Stomach (tissue), 9 donors: ENCODE data around the gene WDR5. TPM values are rescaled to one million over a fixed set of nuclear protein-coding genes. Genes with fewer than 3 reads are reported as not detected.
A peak's percentile ranks its signal among the peaks of the same experiment; 100 is the strongest.

ENCODE experiments used
- DNase-seq, 2 donors: peaks; one replicate each; pipeline versions ENCODE4 v3.0.0 to v3.0.0-alpha.2; 2013 to 2019
- H3K27ac ChIP-seq, 5 donors: fragments of 200-600 bp in 4 of 5; sonication (generic) in 4 of 5; one replicate each; pipeline ENCODE4 v1.5.1; 2013 to 2019; ENCODE audit warnings: mild to moderate bottlenecking in 1 of 5, moderate library complexity in 1 of 5
- H3K27me3 ChIP-seq, 3 donors: fragments of 200-600 bp; sonication (generic); one replicate each; pipeline ENCODE4 v1.5.1; 2017 to 2019; ENCODE audit warnings: mixed run types in 1 of 3
- H3K36me3 ChIP-seq, 4 donors: fragments of 200-600 bp; sonication (generic); 1 replicate in 3 of 4; 2 replicates in 1 of 4; pipeline ENCODE4 v1.5.1; 2016 to 2019
- H3K4me1 ChIP-seq, 4 donors: fragments of 200-600 bp; sonication (generic); one replicate each; pipeline ENCODE4 v1.5.1; 2016 to 2019
- H3K4me3 ChIP-seq, 4 donors: fragments of 200-600 bp; sonication (generic) in 3 of 4; one replicate each; pipeline ENCODE4 v1.5.1; 2016 to 2019; ENCODE audit warnings: mild to moderate bottlenecking in 1 of 4
- H3K9me3 ChIP-seq, 4 donors: fragments of 200-600 bp; sonication (generic); one replicate each; pipeline ENCODE4 v1.5.1; 2016 to 2019
- EP300 ChIP-seq: sonication (generic); formaldehyde crosslinking; IDR thresholded peaks from one replicate; pipeline ENCODE4 v1.6.1; 2017; ENCODE audit warnings: antibody characterized with exemption
- POLR2A ChIP-seq, 4 donors: fragments of 450-650 bp; IDR thresholded peaks; one replicate each; pipeline ENCODE4 v1.6.1; 2016; ENCODE audit warnings: antibody characterized with exemption in 4 of 4, control low read depth in 2 of 4, mild to moderate bottlenecking in 1 of 4, moderate library complexity in 1 of 4
- POLR2AphosphoS5 ChIP-seq, 3 donors: sonication (generic); formaldehyde crosslinking; IDR thresholded peaks; one replicate each; pipeline ENCODE4 v1.6.1; 2016; ENCODE audit warnings: antibody characterized with exemption in 3 of 3
- WGBS, 5 donors: extraction: QIAGEN DNeasy Blood & Tissue Kit in 3 of 5; methylation state at CpG; one replicate each; pipeline versions ENCODE4 v1.1.5 to v1.1.7; 2013 to 2018; 5-methylcytosine and 5-hydroxymethylcytosine counted together
- intact Hi-C: fragments of 100-400 bp; cut with DNase I; formaldehyde crosslinking; loops from one replicate; pipeline ENCODE4 v1.15.1; 2023; ENCODE audit warnings: low total_unique reads
- polyA plus RNA-seq, 3 donors: library from polyadenylated mRNA; stranded (reverse); fragments of 200-250 nt; gene quantifications; one replicate each; pipeline ENCODE4 v1.2.3, GENCODE V29; 2013
- total RNA-seq, 5 donors: library from RNA; depleted of rRNA; stranded (reverse); fragments of >200 nt; gene quantifications; one replicate each; pipeline versions ENCODE4 v1.1.0 to v1.2.3, GENCODE V29; 2014 to 2016
- TF ChIP-seq, protein P1 (sequence below), 7 experiments: fragments of 450-650 bp in 4 of 7; fragments of 200-600 bp in 3 of 7; sonication (generic) in 3 of 7; IDR thresholded peaks; one replicate each; pipeline ENCODE4 v1.5.1; 2016 to 2019; ENCODE audit warnings: antibody characterized with exemption in 7 of 7, control low read depth in 2 of 7, mild to moderate bottlenecking in 1 of 7
- donor health status: healthy with polysubstance abuse.
- donor health status: Bipolar disorder and iron deficiency.
- donor health status: healthy.

The WDR5 gene
- total and polyA plus RNA-seq, 8 donors, result 2.3 to 22.3 (median 14.1) TPM

DNA sequence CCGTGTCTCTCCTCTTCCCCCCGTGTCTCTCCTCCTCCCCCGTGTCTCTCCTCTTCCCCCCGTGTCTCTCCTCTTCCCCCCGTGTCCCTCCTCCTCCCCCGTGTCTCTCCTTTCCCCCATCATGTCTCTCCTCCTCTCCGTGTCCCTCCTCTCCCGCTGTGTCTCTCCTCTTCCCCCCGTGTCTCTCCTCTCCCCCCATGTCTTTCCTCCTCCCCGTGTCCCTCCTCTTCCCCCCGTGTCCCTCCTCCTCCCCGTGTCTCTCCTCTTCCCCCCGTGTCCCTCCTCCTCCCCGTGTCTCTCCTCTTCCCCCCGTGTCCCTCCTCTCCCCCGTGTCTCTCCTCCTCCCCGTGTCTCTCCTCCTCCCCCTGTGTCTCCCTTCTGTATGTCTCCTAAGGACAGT lies 41.3 kb downstream of the WDR5 start:
- Histone ChIP-seq H3K36me3 (no peaks in the 10 kb centered on the region), H3K9me3 (no peaks in the 10 kb centered on the region), H3K27me3 (peaks cover 0 to 64% (median 27%) of the 10 kb centered on the region in 3 donors), H3K4me3 (no peak overlapping the region), H3K27ac (no peak overlapping the region), H3K4me1 (peaks cover 15 to 38% (median 27%) of the 10 kb centered on the region in 4 donors)
- DNase-seq, result no peak
- no peak for TF ChIP-seq POLR2A (IDR thresholded peaks at IDR 0.05)
- TF ChIP-seq, protein P1, sequence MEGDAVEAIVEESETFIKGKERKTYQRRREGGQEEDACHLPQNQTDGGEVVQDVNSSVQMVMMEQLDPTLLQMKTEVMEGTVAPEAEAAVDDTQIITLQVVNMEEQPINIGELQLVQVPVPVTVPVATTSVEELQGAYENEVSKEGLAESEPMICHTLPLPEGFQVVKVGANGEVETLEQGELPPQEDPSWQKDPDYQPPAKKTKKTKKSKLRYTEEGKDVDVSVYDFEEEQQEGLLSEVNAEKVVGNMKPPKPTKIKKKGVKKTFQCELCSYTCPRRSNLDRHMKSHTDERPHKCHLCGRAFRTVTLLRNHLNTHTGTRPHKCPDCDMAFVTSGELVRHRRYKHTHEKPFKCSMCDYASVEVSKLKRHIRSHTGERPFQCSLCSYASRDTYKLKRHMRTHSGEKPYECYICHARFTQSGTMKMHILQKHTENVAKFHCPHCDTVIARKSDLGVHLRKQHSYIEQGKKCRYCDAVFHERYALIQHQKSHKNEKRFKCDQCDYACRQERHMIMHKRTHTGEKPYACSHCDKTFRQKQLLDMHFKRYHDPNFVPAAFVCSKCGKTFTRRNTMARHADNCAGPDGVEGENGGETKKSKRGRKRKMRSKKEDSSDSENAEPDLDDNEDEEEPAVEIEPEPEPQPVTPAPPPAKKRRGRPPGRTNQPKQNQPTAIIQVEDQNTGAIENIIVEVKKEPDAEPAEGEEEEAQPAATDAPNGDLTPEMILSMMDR (IDR thresholded peaks at IDR 0.05), result no peak
- TF ChIP-seq EP300, result no peak
- TF ChIP-seq POLR2AphosphoS5 (IDR thresholded peaks at IDR 0.05), result no peak
- WGBS, 5 donors, result 20 to 83% (median 58%) methylated on average over 1 to 13 of the region's 17 CpGs
- intact Hi-C loops, result loop anchor here (10.0 kb wide), 1 partner anchor 158 kb away; no protein-coding TSS in a partner anchor

DNA sequence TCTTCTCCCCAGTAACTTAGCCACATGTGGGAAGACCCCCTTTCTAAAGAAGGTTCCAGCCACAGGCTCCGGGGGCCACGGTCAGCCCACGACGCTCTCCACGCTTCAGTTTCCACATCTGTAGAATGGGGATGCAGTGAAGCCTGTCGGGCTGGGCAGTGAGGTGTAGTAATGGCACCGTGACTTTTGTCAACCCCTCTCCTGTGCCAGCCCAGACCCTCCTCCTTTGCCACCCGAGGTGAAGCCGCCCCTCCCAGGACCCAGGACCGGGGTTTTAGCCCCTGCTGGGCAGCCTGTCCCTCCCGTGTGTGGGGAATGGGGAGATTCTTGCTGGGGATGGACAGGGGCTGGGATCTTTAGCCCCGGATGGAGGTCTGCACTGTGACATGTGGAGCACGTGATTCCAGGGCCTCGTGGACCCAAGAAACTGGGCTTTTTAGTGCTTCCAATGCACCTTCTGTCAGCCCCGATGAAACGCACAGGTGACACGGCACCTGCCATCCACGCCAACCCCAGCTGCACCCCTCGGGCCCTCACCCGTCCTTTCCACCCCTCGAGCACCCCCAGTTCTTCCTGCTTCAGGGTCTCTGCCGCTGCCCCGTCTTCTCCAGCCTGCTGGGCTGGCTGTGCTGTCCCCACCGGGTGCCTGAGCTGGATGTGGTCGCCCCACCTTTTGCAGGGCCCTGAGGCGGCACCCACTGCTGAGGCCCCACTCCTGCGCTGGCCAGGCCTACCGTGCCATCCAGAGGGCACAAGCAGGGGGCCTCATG lies 41.9 kb downstream of the WDR5 start:
- Histone ChIP-seq H3K9me3 (no peaks in the 10 kb centered on the region), H3K36me3 (no peaks in the 10 kb centered on the region), H3K27me3 (peaks cover 0 to 64% (median 27%) of the 10 kb centered on the region in 3 donors), H3K4me3 (no peak overlapping the region), H3K27ac (peak overlapping the region in 1 of 5 donors; percentile 34), H3K4me1 (peaks cover 10 to 38% (median 26%) of the 10 kb centered on the region in 4 donors)
- WGBS, 5 donors, result 83 to 87% (median 85%) methylated on average over 22 to 28 of the region's 28 CpGs
- TF ChIP-seq, protein P1 (IDR thresholded peaks at IDR 0.05), result no peak
- TF ChIP-seq EP300 (no peak), POLR2A (IDR thresholded peaks at IDR 0.05) (no peak), POLR2AphosphoS5 (IDR thresholded peaks at IDR 0.05) (no peak)
- intact Hi-C loops, result loop anchor here (10.0 kb wide), 1 partner anchor 157 kb away; no protein-coding TSS in a partner anchor
- DNase-seq, result no peak

DNA sequence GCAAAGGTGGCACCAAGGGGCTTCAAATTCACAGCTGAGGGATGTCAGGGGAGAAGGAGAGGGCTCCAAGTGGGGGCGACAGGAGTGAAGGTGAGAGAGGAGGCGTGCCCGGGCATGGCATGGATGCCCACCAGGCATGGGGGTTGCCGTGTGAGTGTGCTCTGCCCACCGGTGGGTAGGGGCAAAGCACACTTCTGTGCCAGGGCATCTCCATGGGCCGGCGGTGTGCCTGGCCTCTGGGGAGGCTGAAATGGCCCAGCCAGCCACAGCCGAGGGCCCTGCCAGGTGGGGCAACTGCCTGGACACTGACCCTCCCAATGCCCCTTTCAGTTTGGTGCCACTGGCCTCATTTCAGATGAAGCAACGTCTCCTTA lies 42.5 kb downstream of the WDR5 start:
- DNase-seq, result no peak
- intact Hi-C loops, result loop anchor here (10.0 kb wide), 1 partner anchor 156 kb away; no protein-coding TSS in a partner anchor
- TF ChIP-seq POLR2AphosphoS5 (IDR thresholded peaks at IDR 0.05), result no peak
- Histone ChIP-seq H3K4me3 (no peak overlapping the region), H3K4me1 (peaks cover 10 to 38% (median 26%) of the 10 kb centered on the region in 4 donors), H3K27ac (peak overlapping the region in 1 of 5 donors; percentile 34), H3K36me3 (no peaks in the 10 kb centered on the region), H3K27me3 (peaks cover 0 to 61% (median 27%) of the 10 kb centered on the region in 3 donors), H3K9me3 (no peaks in the 10 kb centered on the region)
- 69 to 82% (median 79%) methylated on average over 8 to 9 of the region's 9 CpGs for WGBS, 5 donors

DNA sequence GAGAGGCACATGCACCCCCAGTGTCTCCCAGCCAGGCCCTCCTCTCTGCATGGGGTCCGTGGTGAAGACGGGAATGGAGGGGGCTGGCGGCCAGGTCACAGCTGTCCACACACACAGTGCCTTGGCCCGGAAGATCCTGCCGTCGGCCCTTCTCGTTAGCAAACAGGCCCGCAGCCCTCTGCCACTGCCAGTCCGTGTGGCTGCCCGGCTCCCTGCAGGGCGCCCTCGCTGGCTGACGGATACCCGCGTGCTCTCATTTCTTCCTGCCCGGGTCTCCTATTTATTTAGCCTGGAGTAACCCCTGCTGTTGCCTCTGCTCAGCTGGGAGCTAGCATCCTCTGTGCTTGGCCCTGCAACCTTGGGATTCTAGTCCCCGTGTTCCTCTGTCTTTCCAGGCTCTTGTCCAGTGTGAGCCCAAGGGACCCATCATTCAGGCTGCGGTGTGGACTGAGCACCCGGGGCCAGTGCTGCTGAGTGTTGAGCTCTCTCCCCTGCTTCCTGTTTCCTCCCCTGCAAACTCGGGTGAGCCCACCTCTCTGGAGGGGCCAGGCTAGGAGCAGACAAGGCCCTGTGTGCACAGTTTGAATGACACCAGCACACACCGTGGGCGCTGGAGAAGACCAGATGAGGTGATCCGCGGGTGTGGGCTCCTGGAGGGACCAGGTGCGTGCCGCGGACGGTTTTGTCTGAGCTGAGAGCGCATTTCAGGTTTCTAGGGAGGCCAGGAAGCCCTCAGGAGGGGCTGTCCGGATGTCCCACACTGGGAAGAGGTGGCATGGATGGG lies 43.1 kb downstream of the WDR5 start:
- TF ChIP-seq POLR2A (IDR thresholded peaks at IDR 0.05) (no peak), POLR2AphosphoS5 (IDR thresholded peaks at IDR 0.05) (no peak), EP300 (no peak)
- TF ChIP-seq, protein P1 (IDR thresholded peaks at IDR 0.05), result no peak
- Histone ChIP-seq H3K36me3 (no peaks in the 10 kb centered on the region), H3K4me3 (no peak overlapping the region), H3K27ac (peak overlapping the region in 1 of 5 donors; percentile 34), H3K4me1 (peaks cover 10 to 38% (median 25%) of the 10 kb centered on the region in 4 donors), H3K27me3 (peaks cover 0 to 55% (median 27%) of the 10 kb centered on the region in 3 donors), H3K9me3 (no peaks in the 10 kb centered on the region)
- WGBS, 5 donors, result 36 to 58% (median 46%) methylated on average over 18 to 30 of the region's 30 CpGs
- intact Hi-C loops, result loop anchor here (10.0 kb wide), 1 partner anchor 156 kb away; no protein-coding TSS in a partner anchor
- peak in 1 of 2 donors; percentile 73 for DNase-seq
